Calu3 (cell line): ENCODE measurements around the gene UBR7. TPM values are rescaled to one million over a fixed set of nuclear protein-coding genes. Genes with fewer than 3 reads are reported as not detected.
"Not testable (repeated sequence)": the region's sequence is repeated elsewhere in the genome, so short reads cannot be mapped to it uniquely, and the experiment has no call there.

Source experiments
- BruUV-seq: library from RNA; stranded (reverse); fragments of 400-500 nt; replicated peaks from 2 replicates; lab custom pipeline; 2021; lab: Mats Ljungman, UMichigan
- CTCF ChIA-PET: fragments of 300-600 bp; sonication (Branson Sonifier 250); formaldehyde crosslinking; loops from one replicate; lab custom pipeline; 2022; ENCODE audit warnings: antibody characterized with exemption; lab: Charles Lee
- DNase-seq: peaks from one replicate; pipeline ENCODE4 v3.0.0; 2022
- H3K27ac Mint-ChIP-seq: one replicate; pipeline ENCODE4 v1.8.0; 2022; ENCODE audit warnings: mixed read lengths; ENCODE audit not compliant: unreplicated experiment
- H3K27me3 Mint-ChIP-seq: one replicate; pipeline ENCODE4 v1.8.0; 2022; ENCODE audit warnings: mixed read lengths; ENCODE audit not compliant: unreplicated experiment
- H3K36me3 Mint-ChIP-seq: one replicate; pipeline ENCODE4 v1.8.0; 2022; ENCODE audit warnings: mild to moderate bottlenecking, moderate library complexity, mixed read lengths; ENCODE audit not compliant: insufficient read depth, unreplicated experiment
- H3K4me1 Mint-ChIP-seq: one replicate; pipeline ENCODE4 v1.8.0; 2022; ENCODE audit warnings: mild to moderate bottlenecking, low read depth, mixed read lengths; ENCODE audit not compliant: unreplicated experiment
- H3K4me3 Mint-ChIP-seq: one replicate; pipeline ENCODE4 v1.8.0; 2022; ENCODE audit warnings: mild to moderate bottlenecking, low read depth, moderate library complexity, mixed read lengths; ENCODE audit not compliant: unreplicated experiment
- H3K9me3 Mint-ChIP-seq: one replicate; pipeline ENCODE4 v1.8.0; 2022; ENCODE audit warnings: low read depth, mixed read lengths; ENCODE audit not compliant: unreplicated experiment
- intact Hi-C: fragments of 100-400 bp; cut with micrococcal nuclease; formaldehyde crosslinking; loops from one replicate; pipeline ENCODE4 v1.10.0; 2022; ENCODE audit not compliant: unreplicated experiment
- total RNA-seq: library from RNA; stranded (reverse); gene quantifications from 2 replicates; pipeline ENCODE4 v1.2.3, GENCODE V29; 2022
- TF ChIP-seq, protein P1 (sequence below): fragments of 200-600 bp; IDR thresholded peaks from one replicate; pipeline ENCODE4 v1.8.0; 2022; ENCODE audit warnings: antibody characterized with exemption; ENCODE audit not compliant: unreplicated experiment

Gene UBR7
- total RNA-seq, 1 experiment from 2014 or later = 20.3 TPM

- BruUV-seq = no TSS peak
- Mint-ChIP-seq H3K27ac (peak overlapping the region; percentile 37), H3K4me3 (peak overlapping the region; percentile 82), H3K36me3 (peaks cover 18% of the 10 kb centered on the region), H3K9me3 (no peaks in the 10 kb centered on the region), H3K4me1 (peaks cover 21% of the 10 kb centered on the region), H3K27me3 (no peaks in the 10 kb centered on the region)
- peak; percentile 45 for DNase-seq
- TF ChIP-seq, protein P1, sequence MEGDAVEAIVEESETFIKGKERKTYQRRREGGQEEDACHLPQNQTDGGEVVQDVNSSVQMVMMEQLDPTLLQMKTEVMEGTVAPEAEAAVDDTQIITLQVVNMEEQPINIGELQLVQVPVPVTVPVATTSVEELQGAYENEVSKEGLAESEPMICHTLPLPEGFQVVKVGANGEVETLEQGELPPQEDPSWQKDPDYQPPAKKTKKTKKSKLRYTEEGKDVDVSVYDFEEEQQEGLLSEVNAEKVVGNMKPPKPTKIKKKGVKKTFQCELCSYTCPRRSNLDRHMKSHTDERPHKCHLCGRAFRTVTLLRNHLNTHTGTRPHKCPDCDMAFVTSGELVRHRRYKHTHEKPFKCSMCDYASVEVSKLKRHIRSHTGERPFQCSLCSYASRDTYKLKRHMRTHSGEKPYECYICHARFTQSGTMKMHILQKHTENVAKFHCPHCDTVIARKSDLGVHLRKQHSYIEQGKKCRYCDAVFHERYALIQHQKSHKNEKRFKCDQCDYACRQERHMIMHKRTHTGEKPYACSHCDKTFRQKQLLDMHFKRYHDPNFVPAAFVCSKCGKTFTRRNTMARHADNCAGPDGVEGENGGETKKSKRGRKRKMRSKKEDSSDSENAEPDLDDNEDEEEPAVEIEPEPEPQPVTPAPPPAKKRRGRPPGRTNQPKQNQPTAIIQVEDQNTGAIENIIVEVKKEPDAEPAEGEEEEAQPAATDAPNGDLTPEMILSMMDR = no peak
- CTCF ChIA-PET = interaction anchor here (0.6 to 1.8 kb wide), 3 partner anchors 12 to 866 kb away, joined by 3 to 6 read pairs (median 4); partner anchors contain the start of genes GON7 and UBR7
- intact Hi-C loops = loop anchor here (10.0 kb wide), 1 partner anchor 243 kb away; no protein-coding TSS in a partner anchor
Measured at GRCh38 chr14:93231129-93231979, 24.3 kb downstream of the UBR7 start.

GRCh38 chr14:93232159-93232558, 25.1 kb downstream of the UBR7 start:
- Mint-ChIP-seq H3K27ac (no peak overlapping the region), H3K36me3 (peaks cover 15% of the 10 kb centered on the region), H3K4me1 (peaks cover 21% of the 10 kb centered on the region), H3K4me3 (no peak overlapping the region), H3K9me3 (no peaks in the 10 kb centered on the region), H3K27me3 (no peaks in the 10 kb centered on the region)
- TF ChIP-seq, protein P1 = no peak
- no peak for DNase-seq
- CTCF ChIA-PET = interaction anchor here (1.2 to 1.8 kb wide), 2 partner anchors 13 to 25 kb away, joined by 4 to 6 read pairs; partner anchors contain the start of genes GON7 and UBR7
- intact Hi-C loops = loop anchor here (10.0 kb wide), 1 partner anchor 243 kb away; no protein-coding TSS in a partner anchor
- no TSS peak for BruUV-seq

DNA sequence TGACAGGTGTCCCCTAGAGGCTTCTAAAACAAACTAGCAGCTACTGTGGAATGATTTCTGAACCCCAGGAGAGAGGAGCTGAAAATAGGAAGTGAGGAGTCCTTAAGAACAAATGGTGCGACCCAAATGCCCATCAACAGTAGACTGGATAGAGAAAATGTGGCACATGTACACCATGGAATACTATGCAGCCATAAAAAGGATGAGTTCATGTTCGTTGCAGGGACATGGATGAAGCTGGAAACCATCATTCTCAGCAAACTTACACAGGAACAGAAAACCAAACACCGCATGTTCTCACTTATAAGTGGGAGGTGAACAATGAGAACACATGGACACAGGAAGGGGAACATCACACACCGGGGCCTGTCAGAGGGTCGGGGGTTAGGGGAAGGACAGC, 26.0 kb downstream of the UBR7 start:
- H3K27ac Mint-ChIP-seq, H3K9me3 Mint-ChIP-seq, CTCF ChIA-PET, H3K4me3 Mint-ChIP-seq, H3K27me3 Mint-ChIP-seq, H3K36me3 Mint-ChIP-seq, DNase-seq, BruUV-seq: not testable (repeated sequence)
- intact Hi-C loops = loop anchor here (10.0 kb wide), 1 partner anchor 242 kb away; no protein-coding TSS in a partner anchor
- peaks cover 21% of the 10 kb centered on the region for H3K4me1 Mint-ChIP-seq

GRCh38 chr14:93234798-93235197, 27.7 kb downstream of the UBR7 start:
- H3K4me3 Mint-ChIP-seq = no peak overlapping the region
- no peak for DNase-seq
- intact Hi-C loops = loop anchor here (1.0 to 10.0 kb wide), 3 partner anchors 240 to 385 kb away; no protein-coding TSS in a partner anchor

More at GRCh38 chr14:93234798-93235197, 27.7 kb downstream of the UBR7 start:
- H3K27me3 Mint-ChIP-seq = no peaks in the 10 kb centered on the region
- TF ChIP-seq, protein P1 = no peak
- H3K36me3 Mint-ChIP-seq = peaks cover 10% of the 10 kb centered on the region
- CTCF ChIA-PET = no interaction called here
- H3K9me3 Mint-ChIP-seq = no peaks in the 10 kb centered on the region
- no peak overlapping the region for H3K27ac Mint-ChIP-seq
- BruUV-seq = no TSS peak
- peaks cover 21% of the 10 kb centered on the region for H3K4me1 Mint-ChIP-seq
